T-cell (primary cell): Measurements from ENCODE around the gene SCML2. TPM values are rescaled to one million over a fixed set of nuclear protein-coding genes. Genes with fewer than 3 reads are reported as not detected.
"Not testable (repeated sequence)": the region's sequence is repeated elsewhere in the genome, so short reads cannot be mapped to it uniquely, and the experiment has no call there.

Experiments
- ATAC-seq, 4 experiments: fragments of 200-7000 bp in 3 of 4; fragments of 150-1000 bp in 1 of 4; cut with Tn5 transposase; replicated peaks in 1 of 4; 1 replicate in 3 of 4; 2 replicates in 1 of 4; pipeline ENCODE4 v1.10.0; 2021; ENCODE audit warnings: moderate library complexity in 3 of 4, mild to moderate bottlenecking in 2 of 4, moderate number of reproducible peaks in 1 of 4
- CTCF ChIA-PET, 2 donors: fragments of 300-600 bp; sonication (Branson Sonifier 250); formaldehyde crosslinking; loops; one replicate each; lab custom pipeline; 2022; ENCODE audit warnings: antibody characterized with exemption in 2 of 2; lab: Charles Lee
- POLR2A ChIA-PET, 2 donors: fragments of 300-600 bp; sonication (Branson Sonifier 250); formaldehyde crosslinking; loops; one replicate each; lab custom pipeline; 2022; ENCODE audit warnings: antibody characterized with exemption in 2 of 2; lab: Charles Lee
- DNase-seq, 35 experiments: peaks; one replicate each; pipeline versions ENCODE4 v3.0.0 to v3.0.0-alpha.2; 2013 to 2023
- H3K27ac ChIP-seq: one replicate; pipeline ENCODE4 v1.5.1; 2013; ENCODE audit warnings: low read length
- H3K27me3 ChIP-seq, 2 experiments: replicated peaks in 1 of 2; 1 replicate in 1 of 2; 2 replicates in 1 of 2; pipeline versions ENCODE4 v1.6.1 to v1.7.0; 2013; ENCODE audit warnings: low read length in 1 of 2, mixed read lengths in 1 of 2; ENCODE audit not compliant: control insufficient read depth in 2 of 2, insufficient read depth in 2 of 2; ENCODE audit errors: extremely low read depth in 1 of 2
- H3K36me3 ChIP-seq, 2 donors: 1 replicate in 1 of 2; 2 replicates in 1 of 2; pipeline versions ENCODE4 v1.6.1 to v1.7.0; 2013; ENCODE audit warnings: low read length in 1 of 2; ENCODE audit not compliant: control insufficient read depth in 2 of 2, insufficient read depth in 1 of 2; ENCODE audit errors: extremely low read depth in 1 of 2
- H3K4me1 ChIP-seq, 2 experiments: 1 replicate in 1 of 2; 2 replicates in 1 of 2; pipeline versions ENCODE4 v1.6.1 to v1.7.0; 2013; ENCODE audit warnings: low read length in 2 of 2, mixed read lengths in 1 of 2; ENCODE audit not compliant: insufficient read depth in 2 of 2, control insufficient read depth in 1 of 2; ENCODE audit errors: extremely low read depth in 1 of 2
- H3K4me3 ChIP-seq, 2 donors: 1 replicate in 1 of 2; 2 replicates in 1 of 2; pipeline versions ENCODE4 v1.5.1 to v1.7.0; 2013; ENCODE audit warnings: mild to moderate bottlenecking in 2 of 2, low read length in 1 of 2, moderate library complexity in 1 of 2; ENCODE audit not compliant: control insufficient read depth in 1 of 2; ENCODE audit errors: extremely low read depth in 1 of 2
- H3K9me3 ChIP-seq: 2 replicates; pipeline ENCODE4 v1.7.0; 2013
- H3K27ac Mint-ChIP-seq, 2 donors: one replicate each; pipeline ENCODE4 v1.8.0; 2020 to 2021; ENCODE audit warnings: mild to moderate bottlenecking in 2 of 2, mixed read lengths in 2 of 2
- H3K27me3 Mint-ChIP-seq, 2 donors: one replicate each; pipeline ENCODE4 v1.8.0; 2021 to 2022; ENCODE audit warnings: mixed read lengths in 2 of 2
- H3K36me3 Mint-ChIP-seq: one replicate; pipeline ENCODE4 v1.8.0; 2021; ENCODE audit warnings: mixed read lengths
- H3K4me1 Mint-ChIP-seq, 3 donors: one replicate each; pipeline ENCODE4 v1.8.0; 2020 to 2022; ENCODE audit warnings: mixed read lengths in 3 of 3, mild to moderate bottlenecking in 1 of 3
- H3K4me3 Mint-ChIP-seq, 3 donors: one replicate each; pipeline ENCODE4 v1.8.0; 2020 to 2022; ENCODE audit warnings: mild to moderate bottlenecking in 3 of 3, mixed read lengths in 3 of 3, moderate library complexity in 3 of 3
- H3K9me3 Mint-ChIP-seq, 3 donors: one replicate each; pipeline ENCODE4 v1.8.0; 2020 to 2022; ENCODE audit warnings: mixed read lengths in 3 of 3
- WGBS: methylation state at CpG from one replicate; pipeline ENCODE4 v1.1.5; 2013; ENCODE audit warnings: missing lambda C conversion rate; ENCODE audit not compliant: insufficient coverage; 5-methylcytosine and 5-hydroxymethylcytosine counted together
- total RNA-seq, 35 experiments: library from RNA in 6 of 35; stranded (reverse) in 6 of 35; fragments of 120-200 nt in 1 of 35; gene quantifications; one replicate each; pipeline versions ENCODE4 v1.2.1 to v1.2.4 and lab custom pipeline; 2013 to 2026

Gene SCML2
- total RNA-seq, 5 donors from 2014 or later (not counting 1 experiment from before 2014, with no cell fraction given) = 0.75 to 1.1 (median 0.76) TPM

DNA sequence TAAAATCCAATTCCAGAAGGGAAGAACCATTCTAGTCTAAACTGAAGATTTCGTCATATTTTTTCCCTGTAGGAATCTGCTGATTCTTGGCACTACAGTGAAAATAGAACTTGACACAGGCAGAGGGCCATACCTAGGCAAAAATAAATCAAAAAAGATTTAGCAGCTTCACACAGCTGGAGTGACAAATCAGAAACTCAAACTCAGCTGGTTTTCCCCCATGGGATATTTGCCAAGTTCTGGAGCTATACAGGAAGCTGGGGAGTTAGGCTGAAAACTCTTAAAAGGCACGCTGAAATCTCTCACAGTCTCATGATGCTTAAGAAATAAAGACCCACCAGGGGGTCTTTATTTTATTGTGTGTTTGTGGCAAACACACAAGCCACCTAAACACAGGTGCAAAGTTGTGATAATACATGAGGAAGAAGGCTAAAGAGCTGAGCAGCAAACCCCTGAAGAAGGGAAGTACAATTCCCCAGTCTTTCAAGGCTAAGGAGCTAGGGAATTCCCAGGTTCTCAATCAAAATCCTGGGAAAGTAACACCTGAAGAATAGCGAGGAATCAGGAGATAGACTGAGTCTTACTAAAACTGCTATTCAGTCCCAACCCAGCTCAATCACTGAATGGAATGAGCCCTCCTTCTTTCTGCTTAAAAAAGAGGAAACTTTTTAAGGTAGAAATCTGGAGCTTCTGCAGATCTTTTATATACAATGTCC lies 101.7 kb downstream of the SCML2 start:
- no peak overlapping the region for H3K27ac ChIP-seq
- Mint-ChIP-seq H3K9me3 (no peaks in the 10 kb centered on the region), H3K4me3 (no peak overlapping the region), H3K36me3 (peaks cover 16% of the 10 kb centered on the region), H3K27me3 (no peaks in the 10 kb centered on the region), H3K27ac (no peak overlapping the region), H3K4me1 (no peaks in the 10 kb centered on the region)
- ChIA-PET CTCF (no interaction called here), POLR2A (no interaction called here)
- no peaks in the 10 kb centered on the region for H3K9me3 ChIP-seq
- DNase-seq = no peak
- H3K4me1 ChIP-seq = no peaks in the 10 kb centered on the region
- no peaks in the 10 kb centered on the region for H3K36me3 ChIP-seq
- no CpG with 5 or more reads among the region's 3 CpGs for WGBS
- ATAC-seq = no peak
- no peaks in the 10 kb centered on the region for H3K27me3 ChIP-seq
- H3K4me3 ChIP-seq = no peak overlapping the region

DNA sequence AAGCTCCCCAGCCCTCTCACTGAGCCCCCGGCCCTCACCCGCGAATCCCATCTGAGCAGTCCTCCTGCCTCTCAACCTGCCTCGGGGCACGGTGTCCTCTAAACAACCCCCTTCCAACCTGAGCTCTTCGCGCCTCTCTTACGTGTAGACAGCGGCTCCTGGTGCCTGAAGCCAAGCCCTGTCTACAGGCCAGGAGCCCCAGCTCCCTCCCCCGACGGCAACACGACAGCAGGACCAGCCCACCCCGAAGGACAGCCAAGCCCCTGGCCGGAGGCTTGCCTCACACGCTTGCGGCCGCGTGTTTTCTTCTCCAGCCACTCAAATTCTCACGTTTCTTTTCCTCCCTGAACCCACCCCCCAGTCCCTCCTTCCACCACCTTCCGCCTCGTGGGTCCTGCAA lies 124.8 kb downstream of the SCML2 start:
- WGBS = 84% methylated on average over 8 of the region's 21 CpGs
- H3K36me3 ChIP-seq, H3K27ac Mint-ChIP-seq, H3K27me3 Mint-ChIP-seq, DNase-seq, H3K27me3 ChIP-seq, CTCF ChIA-PET, H3K9me3 ChIP-seq, H3K27ac ChIP-seq, H3K9me3 Mint-ChIP-seq, H3K4me1 ChIP-seq, ATAC-seq, H3K4me1 Mint-ChIP-seq, H3K36me3 Mint-ChIP-seq, H3K4me3 Mint-ChIP-seq, POLR2A ChIA-PET, H3K4me3 ChIP-seq: not testable (repeated sequence)

DNA sequence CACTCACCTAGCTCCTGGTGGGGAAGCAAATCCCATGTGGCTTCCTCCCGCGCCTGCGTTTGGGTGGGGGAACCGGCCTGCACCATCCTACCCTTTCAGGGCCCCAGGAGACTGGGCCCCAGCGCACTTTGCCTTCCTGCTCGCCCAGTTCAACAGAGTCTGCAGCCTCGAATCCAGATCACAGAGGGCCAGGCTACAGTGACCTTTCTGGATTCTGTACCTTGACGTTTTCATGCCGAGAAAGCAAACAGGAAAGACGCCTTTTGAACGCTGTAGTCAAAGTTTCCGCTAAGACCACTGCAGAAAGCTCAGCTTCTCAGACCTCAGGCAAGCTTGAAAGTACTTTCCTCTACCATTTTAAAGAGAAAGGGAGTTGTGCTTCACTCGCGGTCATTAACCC lies 126.4 kb downstream of the SCML2 start:
- H3K4me3 ChIP-seq = no peak overlapping the region
- Mint-ChIP-seq H3K4me3 (no peak overlapping the region), H3K27me3 (peaks cover 1 to 6% of the 10 kb centered on the region in 2 donors), H3K36me3 (no peaks in the 10 kb centered on the region), H3K4me1 (no peaks in the 10 kb centered on the region), H3K27ac (no peak overlapping the region), H3K9me3 (no peaks in the 10 kb centered on the region)
- DNase-seq = no peak
- POLR2A ChIA-PET = no interaction called here
- no peaks in the 10 kb centered on the region for H3K4me1 ChIP-seq
- 67% methylated on average over 1 of the region's 14 CpGs for WGBS
- CTCF ChIA-PET = no interaction called here
- H3K36me3 ChIP-seq = no peaks in the 10 kb centered on the region
- peaks cover 0 to 5% of the 10 kb centered on the region in 2 experiments for H3K27me3 ChIP-seq
- no peak for ATAC-seq
- H3K27ac ChIP-seq = no peak overlapping the region
- no peaks in the 10 kb centered on the region for H3K9me3 ChIP-seq

DNA sequence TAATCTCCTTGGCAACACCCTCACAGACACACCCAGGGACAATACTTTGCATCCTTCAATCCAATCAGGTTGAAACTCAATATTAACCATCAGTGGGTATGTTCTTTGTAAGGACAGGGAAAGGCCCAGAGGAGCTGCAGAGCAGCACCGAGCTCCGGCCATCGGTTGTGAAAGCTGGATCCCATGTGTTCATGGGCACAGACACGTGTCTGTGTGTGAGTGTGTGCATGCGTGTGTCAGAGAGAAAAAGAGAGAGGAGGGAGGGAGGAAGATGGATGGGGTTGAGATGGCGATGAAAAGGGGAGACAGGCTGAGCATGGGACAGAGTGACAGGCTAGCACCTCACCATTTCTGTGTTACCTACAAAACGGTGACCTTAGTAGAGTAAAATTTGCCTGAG lies 127.0 kb downstream of the SCML2 start:
- Mint-ChIP-seq H3K4me1 (no peaks in the 10 kb centered on the region), H3K27me3 (peaks cover 1 to 3% of the 10 kb centered on the region in 2 donors), H3K9me3 (no peaks in the 10 kb centered on the region), H3K36me3 (no peaks in the 10 kb centered on the region), H3K4me3 (no peak overlapping the region), H3K27ac (no peak overlapping the region)
- ATAC-seq (no peak), DNase-seq (no peak)
- H3K9me3 ChIP-seq = no peaks in the 10 kb centered on the region
- no peak overlapping the region for H3K27ac ChIP-seq
- 91% methylated on average over 4 of the region's 7 CpGs for WGBS
- H3K27me3 ChIP-seq = peaks cover 0 to 5% of the 10 kb centered on the region in 2 experiments
- no peaks in the 10 kb centered on the region for H3K4me1 ChIP-seq
- H3K4me3 ChIP-seq = no peak overlapping the region
- ChIA-PET CTCF (no interaction called here), POLR2A (no interaction called here)
- no peaks in the 10 kb centered on the region for H3K36me3 ChIP-seq

DNA sequence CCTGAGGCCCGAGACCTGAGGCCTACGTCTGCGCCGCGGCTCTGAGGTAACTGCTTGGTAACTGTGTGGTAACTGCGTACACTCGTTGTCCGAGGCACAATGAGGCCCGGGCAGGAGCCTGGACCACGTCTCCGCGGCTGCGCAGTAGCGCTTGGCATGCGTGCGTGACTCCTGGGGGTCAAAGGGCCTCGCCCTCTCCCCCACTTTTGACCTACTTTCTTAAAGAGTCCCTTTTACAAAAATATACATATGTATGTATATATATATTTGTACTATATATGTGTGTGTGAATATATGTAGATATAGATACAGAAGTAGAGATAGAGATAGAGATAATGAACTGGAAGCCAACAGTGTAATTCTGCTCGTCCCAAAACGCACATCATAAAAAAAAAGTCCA lies 133.7 kb downstream of the SCML2 start, which contains the start of gene BEND2:
Gene BEND2, minus strand, starts transcription at position 101 of the 400 bp plus-strand sequence. CDS start 136 bp downstream, outside the sequence.
- Histone ChIP-seq H3K27ac (no peak within 1 kb of the TSS), H3K27me3 (no peaks in the 10 kb centered on the region), H3K9me3 (no peaks in the 10 kb centered on the region), H3K36me3 (no peaks in the 10 kb centered on the region), H3K4me1 (no peaks in the 10 kb centered on the region), H3K4me3 (no peak within 1 kb of the TSS)
- H3K4me3 Mint-ChIP-seq = no peak within 1 kb of the TSS
- CTCF ChIA-PET = no interaction called here
- H3K27ac Mint-ChIP-seq = no peak within 1 kb of the TSS
- ATAC-seq (no peak), DNase-seq (no peak)
- H3K9me3 Mint-ChIP-seq = peaks cover 0 to 9% (median 0%) of the 10 kb centered on the region in 3 donors
- H3K27me3 Mint-ChIP-seq = peaks cover 0 to 1% of the 10 kb centered on the region in 2 donors
- WGBS = 100% methylated on average over 1 of the region's 19 CpGs
- H3K36me3 Mint-ChIP-seq = no peaks in the 10 kb centered on the region
- H3K4me1 Mint-ChIP-seq = no peaks in the 10 kb centered on the region
- POLR2A ChIA-PET = no interaction called here

DNA sequence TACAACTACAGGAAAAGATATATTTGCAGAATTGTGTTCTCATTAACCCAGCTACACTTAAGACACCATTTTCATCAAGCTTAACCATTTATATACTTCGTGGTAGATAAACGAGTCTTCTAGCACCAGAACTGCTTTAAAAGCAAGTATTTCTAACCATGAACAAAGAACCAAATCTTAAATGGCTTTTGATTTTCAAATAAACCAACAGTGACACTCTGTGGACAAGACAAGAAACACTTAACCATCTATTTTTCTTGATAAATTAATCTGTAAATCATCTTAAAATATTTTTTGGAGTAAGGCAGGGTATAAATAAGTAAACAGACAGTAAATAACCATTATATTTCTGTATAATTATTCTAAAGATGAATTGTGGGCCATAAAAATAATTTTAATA lies 144.0 kb downstream of the SCML2 start:
- H3K27ac ChIP-seq = no peak overlapping the region
- Mint-ChIP-seq H3K4me1 (no peaks in the 10 kb centered on the region), H3K4me3 (no peak overlapping the region), H3K9me3 (no peaks in the 10 kb centered on the region), H3K36me3 (no peaks in the 10 kb centered on the region), H3K27ac (no peak overlapping the region), H3K27me3 (peaks cover 0 to 4% of the 10 kb centered on the region in 2 donors)
- CTCF ChIA-PET = interaction anchor here in 1 of 2 donors (0.6 kb wide), 1 partner anchor 265 kb away, joined by 3 read pairs; no protein-coding TSS in a partner anchor
- no peaks in the 10 kb centered on the region for H3K9me3 ChIP-seq
- peak in 1 of 35 experiments; percentile 18 for DNase-seq
- WGBS = no CpG with 5 or more reads among the region's 2 CpGs
- H3K4me3 ChIP-seq = no peak overlapping the region
- H3K4me1 ChIP-seq = no peaks in the 10 kb centered on the region
- peaks cover 0 to 2% of the 10 kb centered on the region in 2 experiments for H3K27me3 ChIP-seq
- POLR2A ChIA-PET = no interaction called here
- H3K36me3 ChIP-seq = no peaks in the 10 kb centered on the region
- no peak for ATAC-seq
